ENCODE data around the gene CHRNG. TPM values are rescaled to one million over a fixed set of nuclear protein-coding genes. Genes with fewer than 3 reads are reported as not detected.

Gene CHRNG, protein sequence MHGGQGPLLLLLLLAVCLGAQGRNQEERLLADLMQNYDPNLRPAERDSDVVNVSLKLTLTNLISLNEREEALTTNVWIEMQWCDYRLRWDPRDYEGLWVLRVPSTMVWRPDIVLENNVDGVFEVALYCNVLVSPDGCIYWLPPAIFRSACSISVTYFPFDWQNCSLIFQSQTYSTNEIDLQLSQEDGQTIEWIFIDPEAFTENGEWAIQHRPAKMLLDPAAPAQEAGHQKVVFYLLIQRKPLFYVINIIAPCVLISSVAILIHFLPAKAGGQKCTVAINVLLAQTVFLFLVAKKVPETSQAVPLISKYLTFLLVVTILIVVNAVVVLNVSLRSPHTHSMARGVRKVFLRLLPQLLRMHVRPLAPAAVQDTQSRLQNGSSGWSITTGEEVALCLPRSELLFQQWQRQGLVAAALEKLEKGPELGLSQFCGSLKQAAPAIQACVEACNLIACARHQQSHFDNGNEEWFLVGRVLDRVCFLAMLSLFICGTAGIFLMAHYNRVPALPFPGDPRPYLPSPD
- total RNA-seq, result not detected in 2 replicates

DNA sequence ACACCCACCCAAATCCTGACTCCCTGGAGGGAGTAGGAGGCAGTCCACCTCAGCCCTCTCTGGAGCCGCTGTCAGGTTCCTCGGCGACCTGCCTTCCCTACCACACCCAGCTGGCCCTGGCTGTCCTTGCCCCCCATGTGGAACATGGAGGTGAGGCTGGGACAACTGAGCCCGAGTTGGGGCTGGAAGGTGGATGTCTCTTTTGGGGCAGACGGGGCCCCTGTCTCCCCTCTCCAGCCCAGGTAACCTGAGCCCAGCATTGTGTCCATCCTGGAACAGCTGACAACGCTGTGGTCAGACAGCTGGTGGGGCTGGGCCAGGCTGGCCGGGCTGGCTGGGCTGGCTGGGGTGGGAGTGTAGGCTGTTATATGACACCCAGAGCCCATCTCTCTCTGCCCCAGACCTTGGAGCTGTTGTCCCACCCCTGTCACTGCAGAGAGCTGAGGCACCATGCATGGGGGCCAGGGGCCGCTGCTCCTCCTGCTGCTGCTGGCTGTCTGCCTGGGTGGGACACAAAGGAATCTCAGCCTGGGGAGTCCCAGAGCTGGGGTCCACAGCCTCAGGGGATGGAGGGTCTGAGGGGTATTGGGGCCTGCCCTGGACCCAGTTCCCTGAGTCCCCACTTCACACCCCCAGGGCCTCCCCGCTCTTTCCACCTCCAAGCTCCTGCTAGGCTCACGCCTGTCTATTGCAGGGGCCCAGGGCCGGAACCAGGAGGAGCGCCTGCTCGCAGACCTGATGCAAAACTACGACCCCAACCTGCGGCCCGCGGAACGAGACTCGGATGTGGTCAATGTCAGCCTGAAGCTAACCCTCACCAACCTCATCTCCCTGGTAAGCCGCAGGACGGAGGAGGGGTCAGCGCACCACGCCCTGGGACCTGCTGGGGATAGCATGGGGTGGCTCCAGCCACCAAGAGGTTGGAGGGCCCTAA lies at the start of gene CHRNG:
CHRNG (plus strand) TSS at position 395 of the 934 bp plus-strand sequence; CDS start at position 451, 56 bp downstream.

DNA sequence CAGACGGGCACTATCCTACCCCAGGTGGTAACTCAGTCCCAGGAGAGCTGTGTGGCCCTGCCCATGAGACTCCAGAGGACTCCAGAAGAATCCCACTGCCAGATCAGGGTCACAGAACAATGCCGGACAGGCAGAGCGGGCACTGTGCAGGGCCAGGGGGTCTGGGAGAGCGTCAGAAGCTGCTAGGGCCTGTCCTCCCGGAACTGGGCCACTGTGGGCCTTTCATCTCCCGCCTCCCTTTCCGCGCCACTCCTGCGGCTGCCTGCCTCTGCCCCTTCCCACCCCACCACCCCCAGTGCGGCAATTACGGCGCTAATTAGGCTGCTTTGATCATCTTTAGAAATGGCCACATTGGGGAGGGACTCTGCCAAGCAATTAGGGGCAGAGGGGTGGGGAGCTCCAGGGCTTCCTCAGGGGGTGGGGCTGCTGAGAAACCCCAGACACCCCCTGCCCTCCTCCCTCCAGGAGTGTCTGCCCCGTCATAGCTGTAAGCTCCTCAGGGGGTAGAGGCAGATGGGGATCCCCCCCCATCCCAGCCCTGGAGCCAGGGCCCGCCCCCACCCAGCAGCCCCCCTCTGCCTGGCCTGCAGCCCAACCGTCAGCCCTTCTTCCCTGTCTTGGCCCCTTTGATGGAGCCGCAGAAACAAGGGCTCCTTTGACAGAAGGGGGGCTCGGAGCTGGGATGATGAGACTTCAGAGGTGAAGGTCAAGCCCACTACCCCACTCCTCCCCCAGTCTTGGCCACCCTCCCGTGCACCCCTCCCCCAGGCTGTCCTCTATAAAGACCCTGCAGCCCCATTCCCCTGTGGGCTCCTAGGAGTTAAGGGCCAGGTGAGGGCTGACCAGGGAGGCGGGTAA lies 19.7 kb upstream of the CHRNG start, which contains the start of gene PRSS56:
PRSS56 (plus strand) TSS at position 808 of the 858 bp plus-strand sequence. CDS start 211 bp downstream, outside the sequence.

GRCh38 chr2:232525791-232526371 lies 13.6 kb upstream of the CHRNG start, which contains the start of gene CHRND:
CHRND (plus strand) TSS chr2:232526160; CDS start chr2:232526216, 56 bp downstream.

GRCh38 chr2:232550354-232551249 lies 11.1 kb downstream of the CHRNG start, which contains the start of the genes EIF4E2 and TIGD1:
EIF4E2 (plus strand) TSS chr2:232550689; CDS start chr2:232550725, 36 bp downstream.
TIGD1 (minus strand) TSS chr2:232550557; CDS start chr2:232549882, 675 bp downstream.

Other genes with a start within 250 kb of the CHRNG start
- gene ALPP, start 160.9 kb upstream of the CHRNG start, total RNA-seq, result not detected in 2 replicates
- gene ALPG, start 132.8 kb upstream of the CHRNG start, total RNA-seq, result not detected in 2 replicates
- gene ALPI, start 83.5 kb upstream of the CHRNG start, total RNA-seq, result not detected in 2 replicates
- gene ECEL1, start 51.9 kb upstream of the CHRNG start, total RNA-seq, result 0.33 TPM in 1 of 2 replicates, not detected in the other
- gene PRSS56, start 19.3 kb upstream of the CHRNG start, total RNA-seq, result not detected in 2 replicates
- gene CHRND, start 13.5 kb upstream of the CHRNG start, total RNA-seq, result not detected in 2 replicates
- 1.4 and 2.3 TPM in 2 replicates for gene TIGD1, start 10.9 kb downstream of the CHRNG start, total RNA-seq
- gene EIF4E2, start 11.0 kb downstream of the CHRNG start, total RNA-seq, result 59.1 and 85.1 TPM in 2 replicates
- 3.7 and 13.8 TPM in 2 replicates for gene EFHD1, start 93.9 kb downstream of the CHRNG start, total RNA-seq
- 19.4 and 28.3 TPM in 2 replicates for gene GIGYF2, start 157.6 kb downstream of the CHRNG start, total RNA-seq
- 0.13 TPM in 1 of 2 replicates, not detected in the other for gene KCNJ13, start 236.9 kb downstream of the CHRNG start, total RNA-seq